ENCODE results near the gene DUSP7.

GRCh38 chr3:52084954-52085680 lies 28.7 kb upstream of the DUSP7 start:
- TF ChIP-seq GATA2 (IDR thresholded peaks at IDR 0.05; ENCODE audit: low read depth, low read length): no peak
- no peak for TF ChIP-seq GATA3 (IDR thresholded peaks at IDR 0.05; ENCODE audit: low read depth, low read length)

All from SH-SY5Y (cell line).